ENCODE results near the gene LCP2. TPM values are rescaled to one million over a fixed set of nuclear protein-coding genes. Genes with fewer than 3 reads are reported as not detected.

The LCP2 gene
- total RNA-seq, 1 experiment from 2014 or later: not detected

GRCh38 chr5:170232786-170233185, 64.8 kb downstream of the LCP2 start, which contains the start of gene C5orf58:
TSS of gene C5orf58 (plus strand) at chr5:170232985. CDS start at chr5:170234977, 1,992 bp downstream.
- Mint-ChIP-seq H3K36me3 (ENCODE audit: insufficient read depth, unreplicated experiment) (no peaks in the 10 kb centered on the region), H3K9me3 (ENCODE audit: unreplicated experiment) (no peaks in the 10 kb centered on the region), H3K4me3 (ENCODE audit: unreplicated experiment) (no peak within 1 kb of the TSS), H3K4me1 (ENCODE audit: low read depth, unreplicated experiment) (no peaks in the 10 kb centered on the region), H3K27me3 (ENCODE audit: insufficient read depth, unreplicated experiment) (peaks cover 6% of the 10 kb centered on the region), H3K27ac (ENCODE audit: unreplicated experiment) (no peak within 1 kb of the TSS)
- ChIA-PET CTCF (no interaction called here), POLR2A (no interaction called here)
- BruUV-seq (replicated peaks): no TSS peak
- Histone ChIP-seq H3K27me3 (replicated peaks; ENCODE audit: control insufficient read depth, insufficient read depth, low read length) (no peaks in the 10 kb centered on the region; the same call in none of the 2 replicates), H3K9me3 (no peaks in the 10 kb centered on the region), H3K4me3 (ENCODE audit: low read depth, low read length) (no peak within 1 kb of the TSS), H3K36me3 (ENCODE audit: control insufficient read depth, insufficient read depth, low read length) (no peaks in the 10 kb centered on the region), H3K4me1 (no peaks in the 10 kb centered on the region)
- DNase-seq: no peak
- intact Hi-C loops (cut with micrococcal nuclease; ENCODE audit: unreplicated experiment): no loop called here
- TF ChIP-seq, protein P1, sequence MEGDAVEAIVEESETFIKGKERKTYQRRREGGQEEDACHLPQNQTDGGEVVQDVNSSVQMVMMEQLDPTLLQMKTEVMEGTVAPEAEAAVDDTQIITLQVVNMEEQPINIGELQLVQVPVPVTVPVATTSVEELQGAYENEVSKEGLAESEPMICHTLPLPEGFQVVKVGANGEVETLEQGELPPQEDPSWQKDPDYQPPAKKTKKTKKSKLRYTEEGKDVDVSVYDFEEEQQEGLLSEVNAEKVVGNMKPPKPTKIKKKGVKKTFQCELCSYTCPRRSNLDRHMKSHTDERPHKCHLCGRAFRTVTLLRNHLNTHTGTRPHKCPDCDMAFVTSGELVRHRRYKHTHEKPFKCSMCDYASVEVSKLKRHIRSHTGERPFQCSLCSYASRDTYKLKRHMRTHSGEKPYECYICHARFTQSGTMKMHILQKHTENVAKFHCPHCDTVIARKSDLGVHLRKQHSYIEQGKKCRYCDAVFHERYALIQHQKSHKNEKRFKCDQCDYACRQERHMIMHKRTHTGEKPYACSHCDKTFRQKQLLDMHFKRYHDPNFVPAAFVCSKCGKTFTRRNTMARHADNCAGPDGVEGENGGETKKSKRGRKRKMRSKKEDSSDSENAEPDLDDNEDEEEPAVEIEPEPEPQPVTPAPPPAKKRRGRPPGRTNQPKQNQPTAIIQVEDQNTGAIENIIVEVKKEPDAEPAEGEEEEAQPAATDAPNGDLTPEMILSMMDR (IDR thresholded peaks at IDR 0.05; ENCODE audit: insufficient read depth in 1 of 2, low read depth in 1 of 2, low read length in 1 of 2, severe bottlenecking in 1 of 2, unreplicated experiment in 1 of 2): no peak

DNA sequence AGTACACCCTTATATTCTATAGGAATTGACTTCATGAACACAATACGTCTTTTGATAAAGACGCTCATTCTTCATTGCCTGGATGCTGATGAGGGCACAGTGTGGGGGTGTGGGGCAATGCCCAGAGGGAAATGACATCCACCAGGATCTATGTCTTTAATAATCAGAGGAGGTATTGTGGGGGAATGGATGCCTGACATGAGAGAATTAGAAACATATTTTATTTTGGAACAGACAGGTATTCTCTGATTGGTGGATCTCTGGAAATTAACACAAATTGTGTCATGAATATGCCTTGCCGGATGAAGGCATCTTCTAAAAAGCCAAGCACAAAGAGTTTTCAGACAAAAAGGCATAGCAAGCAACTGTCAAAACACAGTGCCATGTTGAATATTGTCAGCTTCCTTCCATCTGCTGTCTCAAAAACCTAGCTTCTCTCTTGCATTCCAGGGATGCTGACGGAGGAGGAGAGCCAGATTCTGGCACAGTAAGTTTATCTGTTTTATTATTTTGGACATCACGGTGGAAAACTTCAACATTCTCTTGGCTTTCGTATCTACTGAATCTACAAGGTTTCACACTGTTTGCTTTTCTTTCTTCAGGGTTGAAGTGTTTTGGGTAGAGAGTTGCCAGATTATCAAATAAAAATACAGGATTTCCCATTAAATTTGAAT, 68.7 kb downstream of the LCP2 start:
- no peaks in the 10 kb centered on the region for H3K36me3 Mint-ChIP-seq (ENCODE audit: insufficient read depth, unreplicated experiment)
- ChIA-PET POLR2A (no interaction called here), CTCF (no interaction called here)
- no peak for DNase-seq
- peaks cover 8% of the 10 kb centered on the region for H3K27me3 Mint-ChIP-seq (ENCODE audit: insufficient read depth, unreplicated experiment)
- Histone ChIP-seq H3K36me3 (ENCODE audit: control insufficient read depth, insufficient read depth, low read length) (no peaks in the 10 kb centered on the region), H3K4me3 (ENCODE audit: low read depth, low read length) (no peak overlapping the region), H3K4me1 (no peaks in the 10 kb centered on the region), H3K9me3 (no peaks in the 10 kb centered on the region), H3K27me3 (replicated peaks; ENCODE audit: control insufficient read depth, insufficient read depth, low read length) (no peaks in the 10 kb centered on the region; the same call in 1 of the 2 replicates)
- no peaks in the 10 kb centered on the region for H3K4me1 Mint-ChIP-seq (ENCODE audit: low read depth, unreplicated experiment)
- no peaks in the 10 kb centered on the region for H3K9me3 Mint-ChIP-seq (ENCODE audit: unreplicated experiment)
- H3K4me3 Mint-ChIP-seq (ENCODE audit: unreplicated experiment): no peak overlapping the region
- TF ChIP-seq, protein P1 (IDR thresholded peaks at IDR 0.05; ENCODE audit: insufficient read depth in 1 of 2, low read depth in 1 of 2, low read length in 1 of 2, severe bottlenecking in 1 of 2, unreplicated experiment in 1 of 2): no peak
- H3K27ac Mint-ChIP-seq (ENCODE audit: unreplicated experiment): no peak overlapping the region
- BruUV-seq (replicated peaks): no TSS peak
- intact Hi-C loops (cut with micrococcal nuclease; ENCODE audit: unreplicated experiment): loop anchor here (10.0 kb wide), 2 partner anchors 116 to 964 kb away; no protein-coding TSS in a partner anchor

DNA sequence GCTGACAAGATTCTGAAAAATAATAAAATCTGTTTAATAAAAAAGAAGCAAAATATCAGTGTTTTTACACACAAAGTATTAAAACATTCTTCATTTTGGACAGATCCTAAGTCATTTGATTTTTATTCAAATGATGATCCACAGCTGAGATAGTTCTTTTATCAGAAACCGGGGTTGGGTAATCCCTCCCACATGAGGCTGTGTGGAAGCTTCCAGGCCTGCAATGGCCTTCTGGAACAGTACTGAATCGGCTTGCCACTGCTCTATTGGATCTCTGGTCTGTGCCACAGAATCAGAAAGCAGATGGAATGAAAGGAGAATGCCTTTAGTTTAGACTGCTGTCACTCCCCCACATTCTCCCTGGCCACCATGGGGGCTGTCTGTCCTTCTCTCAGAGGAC, 70.9 kb downstream of the LCP2 start:
- Mint-ChIP-seq H3K4me3 (ENCODE audit: unreplicated experiment) (no peak overlapping the region), H3K9me3 (ENCODE audit: unreplicated experiment) (no peaks in the 10 kb centered on the region), H3K36me3 (ENCODE audit: insufficient read depth, unreplicated experiment) (no peaks in the 10 kb centered on the region), H3K4me1 (ENCODE audit: low read depth, unreplicated experiment) (no peaks in the 10 kb centered on the region), H3K27ac (ENCODE audit: unreplicated experiment) (no peak overlapping the region), H3K27me3 (ENCODE audit: insufficient read depth, unreplicated experiment) (peaks cover 8% of the 10 kb centered on the region)
- intact Hi-C loops (cut with micrococcal nuclease; ENCODE audit: unreplicated experiment): loop anchor here (1.0 to 10.0 kb wide), 4 partner anchors 118 to 962 kb away; no protein-coding TSS in a partner anchor
- TF ChIP-seq, protein P1 (IDR thresholded peaks at IDR 0.05; ENCODE audit: insufficient read depth in 1 of 2, low read depth in 1 of 2, low read length in 1 of 2, severe bottlenecking in 1 of 2, unreplicated experiment in 1 of 2): no peak
- Histone ChIP-seq H3K4me3 (ENCODE audit: low read depth, low read length) (no peak overlapping the region), H3K9me3 (no peaks in the 10 kb centered on the region), H3K36me3 (ENCODE audit: control insufficient read depth, insufficient read depth, low read length) (no peaks in the 10 kb centered on the region), H3K4me1 (no peaks in the 10 kb centered on the region), H3K27me3 (replicated peaks; ENCODE audit: control insufficient read depth, insufficient read depth, low read length) (no peaks in the 10 kb centered on the region; the same call in 1 of the 2 replicates)
- no TSS peak for BruUV-seq (replicated peaks)
- CTCF ChIA-PET: interaction anchor here (1.1 to 1.2 kb wide), 2 partner anchors 39 to 177 kb away, joined by 7 to 9 read pairs; no protein-coding TSS in a partner anchor
- DNase-seq: no peak
- POLR2A ChIA-PET: no interaction called here
